A673 (cell line): ENCODE measurements around the gene ARHGAP15.

Source experiments
- EZH2 ChIP-seq: fragments of 200-600 bp; sonication (generic); IDR thresholded peaks from 2 replicates; pipeline ENCODE4 v1.6.1; 2017; ENCODE audit warnings: borderline replicate concordance, low read depth, mild to moderate bottlenecking, mixed read lengths, antibody characterized with exemption, low read length; ENCODE audit not compliant: poor library complexity, severe bottlenecking
- TF ChIP-seq, protein P1 (sequence below): fragments of 300-800, 200-600 bp; sonication (generic); conservative IDR thresholded peaks from 2 replicates; pipeline ENCODE4 v1.5.1; 2017; ENCODE audit warnings: low read depth, mild to moderate bottlenecking, antibody characterized with exemption, low read length, moderate library complexity, mixed read lengths

DNA sequence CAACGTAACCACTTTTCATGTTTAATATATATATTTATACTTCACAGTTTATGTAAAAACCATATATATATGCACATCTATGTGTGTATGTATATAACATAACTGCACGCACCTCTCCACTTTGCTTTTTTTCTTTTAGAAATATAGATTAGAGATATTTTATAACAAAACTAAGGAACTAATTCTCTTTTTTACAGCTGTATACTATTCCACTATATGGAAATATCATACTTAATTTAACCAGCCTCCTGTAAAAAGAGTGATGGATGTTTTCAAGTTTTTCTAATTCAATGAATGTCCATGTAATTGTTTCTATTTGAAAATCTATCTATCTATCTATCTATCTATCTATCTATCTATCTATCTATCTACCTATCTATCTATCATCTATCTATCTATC, 4.6 kb downstream of the ARHGAP15 start:
- TF ChIP-seq, protein P1, sequence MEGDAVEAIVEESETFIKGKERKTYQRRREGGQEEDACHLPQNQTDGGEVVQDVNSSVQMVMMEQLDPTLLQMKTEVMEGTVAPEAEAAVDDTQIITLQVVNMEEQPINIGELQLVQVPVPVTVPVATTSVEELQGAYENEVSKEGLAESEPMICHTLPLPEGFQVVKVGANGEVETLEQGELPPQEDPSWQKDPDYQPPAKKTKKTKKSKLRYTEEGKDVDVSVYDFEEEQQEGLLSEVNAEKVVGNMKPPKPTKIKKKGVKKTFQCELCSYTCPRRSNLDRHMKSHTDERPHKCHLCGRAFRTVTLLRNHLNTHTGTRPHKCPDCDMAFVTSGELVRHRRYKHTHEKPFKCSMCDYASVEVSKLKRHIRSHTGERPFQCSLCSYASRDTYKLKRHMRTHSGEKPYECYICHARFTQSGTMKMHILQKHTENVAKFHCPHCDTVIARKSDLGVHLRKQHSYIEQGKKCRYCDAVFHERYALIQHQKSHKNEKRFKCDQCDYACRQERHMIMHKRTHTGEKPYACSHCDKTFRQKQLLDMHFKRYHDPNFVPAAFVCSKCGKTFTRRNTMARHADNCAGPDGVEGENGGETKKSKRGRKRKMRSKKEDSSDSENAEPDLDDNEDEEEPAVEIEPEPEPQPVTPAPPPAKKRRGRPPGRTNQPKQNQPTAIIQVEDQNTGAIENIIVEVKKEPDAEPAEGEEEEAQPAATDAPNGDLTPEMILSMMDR = no peak
- no peak for TF ChIP-seq EZH2
